Activated CD4-positive, alpha-beta T cell treated with anti-CD3 and anti-CD28 coated beads, Interleukin-2, Interleukin-4, amounts not matched to agents 100 ng/mL and 50 ng/mL, durations not matched to agents 16 hours and 8 hours (primary cell): Measurements from ENCODE around the gene DRD1.
"Not testable (repeated sequence)": the region's sequence is repeated elsewhere in the genome, so short reads cannot be mapped to it uniquely, and the experiment has no call there.

Experiments
- DNase-seq: peaks from one replicate; pipeline ENCODE4 v3.0.0-alpha.2; 2020; ENCODE audit warnings: low spot score

The DRD1 gene

GRCh38 chr5:175467983-175468690, 24.2 kb upstream of the DRD1 start:
- no peak for DNase-seq

GRCh38 chr5:175466700-175467318, 22.8 kb upstream of the DRD1 start:
- DNase-seq = no peak

- no peak for DNase-seq
Measured at GRCh38 chr5:175465282-175465681, 21.3 kb upstream of the DRD1 start.

- DNase-seq = no peak
Measured at GRCh38 chr5:175464942-175465233, 20.9 kb upstream of the DRD1 start.

GRCh38 chr5:175464074-175464941, 20.3 kb upstream of the DRD1 start:
- DNase-seq = peak; percentile 90

- DNase-seq = no peak
Measured at GRCh38 chr5:175463641-175464040, 19.7 kb upstream of the DRD1 start.

GRCh38 chr5:175461370-175461769, 17.4 kb upstream of the DRD1 start:
- no peak for DNase-seq

- no peak for DNase-seq
Measured at GRCh38 chr5:175460552-175460951, 16.6 kb upstream of the DRD1 start.

GRCh38 chr5:175460126-175460525, 16.1 kb upstream of the DRD1 start:
- DNase-seq = no peak

- DNase-seq = peak; percentile 60
Measured at GRCh38 chr5:175457466-175457865, 13.5 kb upstream of the DRD1 start.

- no peak for DNase-seq
Measured at GRCh38 chr5:175456105-175456742, 12.2 kb upstream of the DRD1 start.

GRCh38 chr5:175454338-175454737, 10.4 kb upstream of the DRD1 start:
- DNase-seq = not testable (repeated sequence)

- DNase-seq = no peak
Measured at GRCh38 chr5:175452166-175452565, 8.2 kb upstream of the DRD1 start.

- DNase-seq = no peak
Measured at GRCh38 chr5:175448276-175448675, 4.3 kb upstream of the DRD1 start.

GRCh38 chr5:175447571-175447970, 3.6 kb upstream of the DRD1 start:
- no peak for DNase-seq

GRCh38 chr5:175446378-175446777, 2.4 kb upstream of the DRD1 start:
- not testable (repeated sequence) for DNase-seq

GRCh38 chr5:175444905-175445456, 999 bp upstream of the DRD1 start:
- no peak for DNase-seq

GRCh38 chr5:175443514-175444059, 395 bp downstream of the DRD1 start:
- no peak for DNase-seq

GRCh38 chr5:175438234-175438857, 5.6 kb downstream of the DRD1 start:
- DNase-seq = no peak

GRCh38 chr5:175436359-175436758, 7.6 kb downstream of the DRD1 start:
- DNase-seq = no peak

- DNase-seq = no peak
Measured at GRCh38 chr5:175434800-175435199, 9.2 kb downstream of the DRD1 start.

- no peak for DNase-seq
Measured at GRCh38 chr5:175427762-175428161, 16.2 kb downstream of the DRD1 start.
